G401 (cell line): ENCODE results near the gene POU6F2. TPM values are rescaled to one million over a fixed set of nuclear protein-coding genes. Genes with fewer than 3 reads are reported as not detected.

ENCODE experiments used
- DNase-seq: peaks from one replicate; pipeline ENCODE4 v3.0.0-alpha.2; 2015; ENCODE audit warnings: low spot score
- in situ Hi-C: cut with HindIII; loops from 2 replicates; pipeline ENCODE4 v1.10.0; 2016; ENCODE audit warnings: low sequenced_read_pairs, mixed read lengths
- total RNA-seq: library from RNA; depleted of rRNA; stranded (reverse); fragments of >200 nt; shearing (Covaris generic); gene quantifications from 2 replicates; pipeline ENCODE4 v1.2.3, GENCODE V29; 2014

The POU6F2 gene
- total RNA-seq, 1 experiment from 2014 or later, result under 0.01 TPM

- in situ Hi-C loops, result no loop called here
- no peak for DNase-seq
Measured at GRCh38 chr7:39212876-39213275, 235.2 kb downstream of the POU6F2 start.

GRCh38 chr7:39217783-39218182, 240.1 kb downstream of the POU6F2 start:
- DNase-seq, result no peak
- in situ Hi-C loops, result no loop called here

GRCh38 chr7:39219869-39220268, 242.2 kb downstream of the POU6F2 start:
- in situ Hi-C loops, result no loop called here
- DNase-seq, result no peak

- in situ Hi-C loops, result no loop called here
- no peak for DNase-seq
Measured at GRCh38 chr7:39221901-39222300, 244.2 kb downstream of the POU6F2 start.

- in situ Hi-C loops, result loop anchor here (25.0 kb wide), 1 partner anchor 292 kb away; no protein-coding TSS in a partner anchor
- DNase-seq, result no peak
Measured at GRCh38 chr7:39228946-39229345, 251.2 kb downstream of the POU6F2 start.

GRCh38 chr7:39233851-39234529, 256.3 kb downstream of the POU6F2 start:
- no peak for DNase-seq
- in situ Hi-C loops, result loop anchor here (25.0 kb wide), 1 partner anchor 297 kb away; no protein-coding TSS in a partner anchor

GRCh38 chr7:39238234-39238869, 260.6 kb downstream of the POU6F2 start:
- in situ Hi-C loops, result loop anchor here (25.0 kb wide), 1 partner anchor 301 kb away; no protein-coding TSS in a partner anchor
- no peak for DNase-seq

GRCh38 chr7:39240864-39241263, 263.2 kb downstream of the POU6F2 start:
- DNase-seq, result no peak
- in situ Hi-C loops, result loop anchor here (25.0 kb wide), 1 partner anchor 304 kb away; no protein-coding TSS in a partner anchor

- in situ Hi-C loops, result loop anchor here (25.0 kb wide), 1 partner anchor 310 kb away; no protein-coding TSS in a partner anchor
- no peak for DNase-seq
Measured at GRCh38 chr7:39247576-39247975, 269.9 kb downstream of the POU6F2 start.

GRCh38 chr7:39248041-39248691, 270.5 kb downstream of the POU6F2 start:
- DNase-seq, result no peak
- in situ Hi-C loops, result loop anchor here (25.0 kb wide), 1 partner anchor 311 kb away; no protein-coding TSS in a partner anchor

- no peak for DNase-seq
- in situ Hi-C loops, result loop anchor here (25.0 kb wide), 1 partner anchor 311 kb away; no protein-coding TSS in a partner anchor
Measured at GRCh38 chr7:39248692-39249090, 271.0 kb downstream of the POU6F2 start.

GRCh38 chr7:39249635-39250152, 272.0 kb downstream of the POU6F2 start:
- DNase-seq, result no peak
- in situ Hi-C loops, result loop anchor here (25.0 kb wide), 1 partner anchor 312 kb away; no protein-coding TSS in a partner anchor

GRCh38 chr7:39252916-39253315, 275.2 kb downstream of the POU6F2 start:
- in situ Hi-C loops, result no loop called here

GRCh38 chr7:39259391-39260003, 281.8 kb downstream of the POU6F2 start:
- DNase-seq, result no peak
- in situ Hi-C loops, result no loop called here

More at GRCh38 chr7:39252916-39253315, 275.2 kb downstream of the POU6F2 start:
- no peak for DNase-seq

- in situ Hi-C loops, result no loop called here
Measured at GRCh38 chr7:39260279-39260844, 282.7 kb downstream of the POU6F2 start.

GRCh38 chr7:39261771-39262170, 284.1 kb downstream of the POU6F2 start:
- in situ Hi-C loops, result no loop called here
- no peak for DNase-seq

More at GRCh38 chr7:39260279-39260844, 282.7 kb downstream of the POU6F2 start:
- no peak for DNase-seq

- DNase-seq, result no peak
Measured at GRCh38 chr7:39265641-39266591, 288.2 kb downstream of the POU6F2 start.

GRCh38 chr7:39269034-39269433, 291.3 kb downstream of the POU6F2 start:
- DNase-seq, result no peak
- in situ Hi-C loops, result no loop called here

More at GRCh38 chr7:39265641-39266591, 288.2 kb downstream of the POU6F2 start:
- in situ Hi-C loops, result no loop called here
